ENCODE data around the gene NTMT1.
A peak's percentile ranks its signal among the peaks of the same experiment; 100 is the strongest.

NTMT1 gene

DNA sequence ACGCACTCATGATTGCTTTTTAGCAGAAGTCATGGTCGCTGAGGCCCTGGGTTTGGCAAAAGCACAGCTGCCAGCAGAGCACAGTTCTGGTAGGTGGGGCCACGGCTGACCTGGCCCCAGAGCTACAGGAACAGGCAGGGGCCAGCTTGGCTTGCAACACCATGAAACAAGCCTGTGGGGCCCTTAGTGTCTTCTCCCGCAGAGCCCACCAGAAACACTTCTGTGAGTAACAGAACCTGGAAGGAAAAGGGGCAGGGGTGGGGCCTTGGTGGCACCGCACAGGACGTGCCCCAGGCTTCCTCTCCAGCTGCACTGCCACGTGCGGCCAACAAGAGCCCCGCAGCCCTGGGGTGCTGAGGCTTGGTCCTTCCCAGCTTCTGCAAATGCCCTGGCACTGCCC lies 11.1 kb downstream of the NTMT1 start:
- DNase-seq, result no peak

- no peak for DNase-seq
Observed at GRCh38 chr9:129637673-129638439, 11.9 kb downstream of the NTMT1 start.

DNA sequence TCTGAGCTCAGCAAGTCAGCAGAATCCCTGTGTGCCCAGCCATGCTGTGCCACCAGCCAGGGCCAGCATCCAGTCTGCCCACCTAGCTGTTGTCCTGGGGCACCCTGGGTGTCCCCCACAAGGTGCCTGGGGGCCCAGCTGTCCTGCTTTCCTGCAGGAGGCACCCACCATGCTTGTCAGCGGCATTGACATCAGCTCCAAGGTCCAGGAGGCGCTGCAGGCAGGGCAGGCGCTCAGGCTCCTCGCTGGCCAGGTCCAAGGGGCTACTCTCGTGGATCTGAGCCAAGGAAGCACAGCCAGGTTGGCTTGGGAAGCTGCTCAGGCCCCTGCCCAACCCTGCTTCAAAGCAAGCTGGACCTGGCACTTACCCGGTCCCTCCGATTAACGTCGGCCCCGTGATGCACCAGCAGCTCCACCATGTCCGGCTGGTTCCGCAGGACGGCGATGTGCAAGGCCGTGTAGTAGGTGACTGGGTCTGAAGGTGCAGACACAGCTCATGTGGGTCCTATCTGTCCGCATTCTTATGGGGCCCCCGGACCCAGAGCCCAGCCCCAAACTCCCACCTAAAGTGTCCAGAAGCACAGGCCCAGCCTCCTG lies 13.2 kb downstream of the NTMT1 start:
- no peak for DNase-seq

DNA sequence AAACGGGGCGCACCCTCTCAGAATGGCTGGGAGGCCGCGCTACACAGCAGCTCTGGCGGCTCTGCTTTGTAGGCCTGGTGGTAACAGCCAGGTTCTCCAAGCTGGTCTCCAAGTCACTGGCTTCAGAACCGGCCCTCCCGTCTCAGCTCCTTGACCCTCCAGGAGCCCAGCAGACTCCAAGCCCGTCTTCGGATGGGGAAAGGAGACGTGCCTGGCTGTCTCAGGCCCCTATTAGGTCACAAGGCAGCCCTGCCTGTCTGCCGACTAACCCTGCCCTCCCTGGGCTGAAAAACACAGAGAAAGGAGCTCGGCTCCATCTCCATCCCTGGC lies 13.8 kb downstream of the NTMT1 start:
- no peak for DNase-seq

DNA sequence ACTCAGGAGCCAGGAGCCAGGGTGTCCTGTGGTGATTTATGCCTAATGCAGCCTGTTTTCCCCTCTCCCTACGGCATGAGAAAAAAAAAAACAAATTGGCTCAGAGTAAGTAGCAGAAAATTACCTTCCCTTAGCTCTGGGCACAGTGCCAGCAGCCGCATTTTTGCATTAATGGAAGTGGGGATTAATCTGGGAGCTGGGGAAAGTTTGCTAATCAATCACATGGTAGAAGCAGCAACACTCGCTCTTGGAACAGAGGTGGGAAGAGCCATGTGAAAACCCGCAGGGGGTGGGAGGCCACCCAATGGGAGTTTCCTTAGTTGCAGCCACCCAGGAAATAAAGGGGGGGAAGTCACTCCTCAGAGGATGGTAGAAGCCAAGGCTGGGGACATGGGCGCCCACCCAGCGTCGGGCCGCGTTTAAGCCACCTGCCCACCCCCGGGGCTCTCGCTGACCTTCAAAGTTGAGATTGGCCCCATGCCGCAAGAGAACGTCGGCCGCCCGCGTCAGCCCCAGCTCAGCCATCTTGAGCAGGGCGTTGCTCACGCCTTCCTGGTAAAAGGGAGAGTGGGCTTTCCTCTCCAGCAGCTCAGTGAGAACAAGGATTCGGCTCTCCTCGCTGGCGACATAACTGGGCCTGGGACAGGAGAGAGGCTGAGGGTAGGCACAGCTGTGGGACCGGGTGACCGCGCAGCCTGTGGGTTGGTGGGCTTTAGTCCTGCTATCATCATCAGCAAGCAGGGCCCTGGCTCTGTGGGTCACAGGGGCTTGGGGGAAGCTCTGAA lies 14.3 kb downstream of the NTMT1 start:
- peak; percentile 69 for DNase-seq

DNA sequence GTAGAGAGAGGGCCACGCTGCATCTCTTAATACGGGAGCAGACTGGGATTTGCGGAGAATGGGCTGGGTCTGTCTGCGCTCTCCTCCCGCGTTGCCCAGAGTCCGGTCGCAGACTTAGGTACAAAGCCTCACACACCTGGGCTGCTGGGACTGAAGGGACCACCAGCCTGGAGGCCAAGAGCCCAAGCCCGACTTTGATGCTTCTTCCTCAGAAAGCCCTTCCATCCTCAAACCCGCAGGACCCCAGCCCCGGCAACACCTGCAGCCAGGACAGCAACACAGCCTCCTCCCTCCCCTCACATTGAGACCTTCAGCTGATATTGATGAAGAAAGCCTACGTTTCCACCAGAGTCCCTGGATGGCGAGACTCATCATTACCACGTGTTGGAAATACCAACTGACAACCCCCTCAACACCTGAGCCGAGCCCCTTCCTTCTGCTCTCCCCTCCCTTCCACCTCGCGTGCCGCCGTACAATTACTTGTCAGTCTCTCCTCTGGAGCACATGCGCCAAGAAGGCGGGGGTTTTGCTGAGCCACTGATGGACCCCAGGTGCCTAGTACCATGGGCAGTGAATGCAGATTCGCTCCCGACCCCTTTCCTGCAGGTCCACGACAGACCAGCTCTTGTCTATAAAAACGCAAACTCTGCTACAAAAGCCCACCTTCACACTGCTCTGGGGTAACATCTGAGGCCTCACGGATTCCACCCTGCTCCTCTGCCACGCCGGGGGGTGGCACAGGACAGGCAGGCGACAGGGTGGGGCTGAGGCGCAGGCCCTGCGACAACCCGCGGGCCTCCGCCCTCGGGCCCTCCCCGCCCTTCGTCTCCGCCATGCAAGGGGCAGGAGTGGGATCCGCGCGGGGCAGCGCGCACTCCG lies 15.1 kb downstream of the NTMT1 start:
- DNase-seq, result no peak

DNA sequence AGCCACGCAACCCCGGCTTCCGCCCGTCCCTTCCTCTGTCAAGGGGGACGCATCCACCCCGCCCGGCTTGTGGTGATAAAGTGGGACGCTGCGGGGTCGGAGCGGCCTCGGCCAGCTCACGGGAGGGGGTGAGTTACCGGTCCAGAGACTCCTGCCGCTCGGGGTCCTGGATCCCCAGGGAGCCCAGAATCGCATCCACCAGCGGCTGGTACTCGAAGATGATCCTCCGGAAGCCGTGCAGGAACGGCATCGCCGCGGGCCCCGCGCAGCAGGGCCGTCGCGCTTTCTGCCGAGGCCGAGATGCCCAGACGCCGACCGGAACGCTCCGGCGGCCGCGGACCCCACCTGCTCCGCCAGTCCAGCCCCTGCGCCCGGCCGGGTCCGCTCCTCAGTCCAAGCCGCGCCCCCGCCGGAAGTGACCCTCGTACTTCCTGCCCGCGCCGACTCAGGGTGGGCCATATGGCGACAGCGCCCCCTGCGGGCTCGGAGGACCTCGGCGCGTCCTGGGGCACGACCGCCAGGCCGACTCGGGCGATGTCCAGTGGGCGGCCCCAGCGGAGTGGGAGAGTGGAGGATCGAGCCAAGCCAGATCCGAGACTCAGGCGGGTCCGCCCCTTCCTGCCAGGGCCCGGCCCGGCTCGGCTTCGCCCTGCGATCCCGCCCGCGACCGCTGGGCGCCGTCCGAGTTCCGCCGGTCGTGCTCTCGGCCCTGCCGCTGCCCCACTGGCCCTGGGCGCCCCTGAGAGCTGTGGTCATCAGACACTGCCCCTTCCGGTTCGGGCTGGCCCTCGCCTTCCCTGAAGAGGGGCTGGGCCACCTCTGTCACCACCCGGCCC lies 16.0 kb downstream of the NTMT1 start, which contains the start of gene ASB6:
Gene ASB6 (minus strand): TSS at position 402 of the 836 bp plus-strand sequence. CDS start 152 bp downstream, at position 250.
- DNase-seq, result peak; percentile 96

DNA sequence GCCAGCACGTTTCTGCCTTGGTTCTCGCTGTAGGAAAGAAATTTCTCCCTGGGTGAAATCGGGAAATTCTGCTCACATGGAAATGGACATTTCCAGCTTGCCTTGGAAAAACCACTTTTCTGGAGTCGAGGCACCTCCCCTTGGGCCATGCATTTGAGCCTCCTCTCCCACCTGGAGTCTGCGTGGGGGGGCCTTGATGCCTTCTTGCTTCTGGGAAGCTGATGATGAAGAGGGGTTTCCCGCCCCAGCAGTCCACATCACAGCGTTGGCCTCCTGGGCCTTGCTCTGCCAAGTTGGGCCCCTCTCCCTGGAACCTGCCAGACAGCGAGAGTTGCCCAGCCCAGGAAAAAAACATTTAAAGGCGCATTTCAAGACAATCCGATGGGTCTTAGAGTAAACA lies 17.7 kb downstream of the NTMT1 start:
- DNase-seq, result no peak

DNA sequence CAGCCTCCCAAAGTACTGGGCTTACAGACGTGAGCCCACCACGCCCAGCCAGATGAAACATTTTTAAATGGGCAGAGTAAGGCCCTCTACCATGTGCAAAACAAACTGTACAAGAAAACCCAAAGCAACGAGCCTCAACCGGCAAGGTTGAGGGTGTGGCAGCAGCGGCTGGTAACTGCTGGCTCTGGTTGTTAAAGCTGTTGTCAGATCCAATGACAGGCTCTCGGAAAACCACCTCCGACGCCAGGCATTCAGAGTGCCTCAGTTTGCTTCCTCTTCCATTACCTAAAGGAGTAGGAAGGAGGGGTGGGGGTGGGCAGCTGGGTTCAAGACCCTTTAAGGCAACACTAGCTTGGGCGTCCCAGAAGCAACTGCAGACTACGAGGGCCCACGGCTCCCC lies 18.4 kb downstream of the NTMT1 start:
- no peak for DNase-seq

GRCh38 chr9:129644902-129645301 lies 18.9 kb downstream of the NTMT1 start:
- no peak for DNase-seq

DNA sequence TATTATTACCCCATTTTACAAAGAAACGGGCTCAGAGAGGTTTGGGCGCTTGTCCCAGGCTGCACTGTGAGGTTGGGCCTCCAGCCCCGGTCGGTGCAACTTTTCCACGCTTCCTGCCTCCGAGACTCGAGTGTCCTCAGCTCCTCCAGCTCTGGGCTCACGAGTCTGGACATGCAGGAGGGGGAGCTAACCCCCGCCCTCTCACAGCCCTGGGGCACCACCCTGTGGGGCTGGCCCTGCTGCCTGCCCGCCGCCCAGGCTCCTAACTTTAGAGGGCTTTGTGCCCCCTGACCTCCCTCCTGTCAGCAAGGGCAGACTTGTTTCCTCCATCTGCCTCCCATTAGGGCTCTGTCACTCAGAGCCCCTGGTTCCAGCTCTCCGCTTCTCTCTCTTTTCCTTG lies 20.3 kb downstream of the NTMT1 start:
- DNase-seq, result no peak

DNA sequence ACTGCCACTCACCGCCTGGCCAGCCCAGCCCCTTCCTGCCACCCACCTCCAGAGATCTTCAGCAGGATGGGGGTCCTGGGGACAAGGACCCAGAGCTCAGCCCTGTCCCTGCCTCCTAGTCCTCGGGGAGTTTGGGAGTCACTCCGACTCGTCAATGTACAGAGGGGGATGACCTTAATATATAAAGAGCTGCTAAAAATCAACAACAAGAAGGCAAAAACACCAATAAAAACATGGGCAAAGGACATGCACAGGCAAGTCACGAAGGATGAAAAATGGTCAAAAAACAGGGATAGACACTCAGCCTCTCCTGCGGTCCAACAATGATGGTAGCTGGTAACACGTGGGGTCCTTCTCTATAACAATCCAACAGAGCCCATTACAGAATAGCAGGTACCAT lies 20.7 kb downstream of the NTMT1 start:
- no peak for DNase-seq

DNA sequence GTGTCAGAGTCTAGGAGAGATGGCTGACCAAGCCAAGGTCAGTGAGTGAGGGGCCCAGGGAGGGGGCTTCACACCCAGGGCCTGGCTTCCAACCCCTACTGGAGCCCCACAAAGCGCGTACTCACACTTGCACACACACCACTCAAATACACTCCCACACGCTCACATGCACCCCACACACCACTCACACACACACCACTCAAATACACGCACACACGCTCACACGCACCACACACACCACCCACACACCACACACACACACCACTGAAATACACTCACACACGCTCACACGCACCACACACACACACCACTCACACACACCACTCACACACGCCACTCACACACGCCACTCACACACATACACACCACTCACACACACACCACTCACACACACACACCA lies 21.7 kb downstream of the NTMT1 start:
- DNase-seq, result no peak

DNA sequence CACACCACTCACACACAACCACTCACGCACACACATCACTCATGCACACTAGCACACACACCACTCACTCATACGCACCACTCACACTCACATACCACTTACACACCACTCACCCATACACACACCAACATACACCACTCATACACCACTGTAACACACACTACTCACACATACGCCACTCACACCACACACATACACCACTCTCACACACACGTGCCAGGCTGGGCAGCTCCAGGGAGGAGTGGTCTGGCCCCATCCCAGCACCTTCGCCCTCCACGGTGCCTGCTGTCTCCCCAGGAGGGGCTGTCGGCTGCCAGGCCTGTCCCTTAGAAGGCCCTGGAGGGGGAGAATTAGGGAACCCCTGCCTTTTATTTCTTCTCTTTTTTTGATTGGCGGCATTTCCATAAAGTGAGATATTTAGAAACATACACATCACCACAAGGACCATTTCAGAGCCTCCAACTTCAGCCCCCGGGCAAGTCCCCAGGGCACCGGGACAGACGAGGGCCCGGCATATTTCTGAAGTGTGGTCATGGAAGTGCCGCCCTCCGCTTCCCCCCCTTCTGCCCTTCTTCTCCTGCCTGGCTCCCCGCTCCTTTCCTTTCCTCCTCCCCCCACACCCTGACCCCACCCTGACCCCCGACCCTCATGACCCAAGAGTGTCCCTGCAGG lies 22.3 kb downstream of the NTMT1 start:
- peak; percentile 23 for DNase-seq

GRCh38 chr9:129648764-129649115 lies 22.8 kb downstream of the NTMT1 start:
- DNase-seq, result no peak

DNA sequence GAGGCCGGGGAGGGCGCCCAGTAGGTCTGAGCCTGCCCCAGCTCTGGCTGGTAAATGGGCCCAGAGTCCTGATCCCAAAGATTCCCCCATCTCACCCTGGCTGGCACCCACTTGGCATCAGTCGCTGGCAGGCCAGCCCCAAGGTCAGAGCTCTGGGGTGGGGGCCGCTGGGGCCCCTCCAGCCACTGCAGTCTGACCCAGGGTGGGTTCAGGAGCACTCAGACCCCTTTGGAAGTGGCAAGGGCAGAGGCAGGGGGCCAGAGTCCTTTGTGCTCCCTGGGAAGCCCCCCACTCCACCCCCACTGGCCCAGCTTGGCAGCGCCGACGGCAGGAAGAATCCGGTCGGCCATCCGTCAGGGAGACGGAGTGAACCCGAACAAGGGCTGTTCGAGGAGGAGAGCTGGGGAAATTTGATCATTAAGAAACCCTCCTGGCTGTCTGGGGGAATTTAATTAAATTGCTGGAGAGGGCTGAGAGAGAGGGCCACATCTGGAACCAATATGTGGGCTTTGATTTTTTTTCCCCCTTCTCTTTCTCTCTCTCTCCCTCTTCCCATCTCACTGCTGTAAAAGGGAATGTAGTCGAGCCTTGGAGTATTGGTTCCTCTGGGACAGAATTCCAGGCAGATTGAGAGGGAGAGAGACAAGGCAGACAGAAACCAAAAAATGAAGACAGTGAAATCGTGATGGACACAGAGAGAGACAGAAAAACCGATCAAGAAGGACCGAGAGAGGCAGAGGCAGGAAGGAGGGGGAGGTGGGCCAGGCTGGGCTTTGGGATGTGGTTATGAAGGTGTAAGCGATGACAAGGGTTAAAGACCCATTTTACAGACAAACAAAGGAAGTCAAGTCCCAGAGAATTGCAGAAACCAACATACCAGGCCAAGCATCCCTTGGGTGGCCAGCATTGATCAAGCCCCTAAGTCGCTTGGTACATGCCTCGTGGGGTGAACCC lies 24.0 kb downstream of the NTMT1 start:
- DNase-seq, result peak; percentile 88

DNA sequence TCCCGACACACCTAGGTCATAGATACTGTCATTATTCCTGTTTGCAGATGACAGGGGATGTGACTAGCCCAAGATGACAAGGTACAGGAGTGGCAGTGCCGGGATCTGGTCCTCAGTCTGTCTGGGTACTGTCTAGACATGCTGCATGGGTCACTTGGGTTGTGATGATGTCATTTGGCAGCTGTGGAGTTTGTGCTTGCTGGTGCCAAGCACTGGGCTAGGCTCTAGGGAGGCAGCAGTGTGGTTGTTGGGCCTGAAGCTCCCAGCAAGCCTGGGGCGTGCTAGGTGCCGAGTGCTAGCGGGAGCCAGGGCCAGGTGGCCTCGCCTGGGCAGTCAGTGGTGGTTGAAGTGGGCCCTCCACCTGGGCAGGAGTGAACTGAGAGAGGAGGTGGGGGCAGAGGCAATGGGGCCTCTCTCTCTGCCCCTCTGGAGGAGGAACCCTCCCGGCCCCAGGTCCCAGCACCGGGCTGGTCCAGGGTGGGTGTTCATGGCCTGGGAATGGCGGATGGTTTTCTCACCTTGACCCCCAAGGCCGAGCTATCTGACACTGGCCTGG lies 24.8 kb downstream of the NTMT1 start:
- peak; percentile 52 for DNase-seq

DNA sequence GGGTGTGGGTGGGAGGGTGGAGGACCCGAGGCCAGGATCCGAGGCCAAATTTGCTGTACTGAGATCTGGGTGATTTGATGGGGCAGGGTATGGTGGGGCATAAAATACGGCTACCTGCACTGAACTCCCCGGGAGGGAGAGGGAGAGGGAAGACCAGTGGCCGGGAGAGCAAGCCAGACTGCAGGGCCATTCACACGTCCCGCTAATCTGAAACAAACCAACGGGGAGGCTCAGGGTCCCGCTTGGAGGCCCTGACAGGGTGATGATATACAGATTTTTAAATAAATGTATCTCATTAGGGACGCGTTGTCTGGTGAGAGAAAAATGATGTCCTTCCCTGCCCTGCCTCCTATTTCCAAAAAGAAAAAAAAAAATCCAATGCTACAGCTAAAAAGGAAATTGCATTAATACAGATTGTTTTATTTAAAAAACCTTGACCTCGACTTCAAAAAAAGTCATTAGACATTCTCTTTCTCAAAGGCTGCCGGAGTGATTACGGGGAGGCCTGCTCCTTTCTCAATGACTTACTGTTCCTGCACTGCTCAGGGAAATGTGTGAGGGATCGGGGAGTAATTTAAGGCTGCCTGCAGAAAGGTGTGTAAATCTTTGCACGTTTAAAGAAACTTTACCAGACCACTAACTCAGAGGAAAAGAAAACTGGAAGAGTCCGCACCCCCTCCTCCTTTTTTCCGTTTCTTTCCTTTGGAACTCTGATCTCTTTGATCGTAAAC lies 28.0 kb downstream of the NTMT1 start:
- DNase-seq, result peak; percentile 30

DNA sequence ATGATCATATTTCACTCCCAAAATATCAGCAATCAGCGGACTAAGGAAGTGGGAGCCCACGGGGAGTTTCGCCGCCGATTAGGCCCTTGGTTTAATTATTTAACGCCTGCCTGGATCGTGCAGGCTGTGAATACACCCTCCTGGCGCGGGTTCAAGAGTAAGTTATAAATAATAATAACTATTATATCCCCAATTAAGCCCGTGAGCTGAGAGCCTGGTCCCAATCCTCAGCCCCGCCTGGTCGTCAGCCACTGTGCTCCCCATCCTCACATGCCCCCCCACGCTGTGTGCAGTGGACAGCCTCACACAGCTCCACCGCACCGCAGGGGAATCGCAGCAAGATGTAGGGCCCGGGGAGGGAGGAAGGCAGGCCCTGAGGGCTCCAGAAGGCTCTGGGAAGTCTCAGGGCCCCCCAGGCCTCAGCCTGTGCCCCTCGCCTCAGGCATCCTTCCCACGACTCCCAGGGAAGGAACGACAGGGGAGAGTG lies 28.6 kb downstream of the NTMT1 start:
- DNase-seq, result no peak
